T-helper 2 cell treated with Interferon-gamma antibody and Interleukin-4, amounts not matched to agents 100 ng/mL and 5 ng/mL, for 36 hours (primary cell): Measurements from ENCODE around the gene CADPS. TPM values are rescaled to one million over a fixed set of nuclear protein-coding genes. Genes with fewer than 3 reads are reported as not detected.

ENCODE experiments used
- intact Hi-C: fragments of 100-400 bp; cut with micrococcal nuclease; formaldehyde crosslinking; loops from one replicate; pipeline ENCODE4 v1.15.1; 2023
- total RNA-seq: library from RNA; stranded (reverse); gene quantifications from 2 replicates; pipeline ENCODE4 v1.2.3, GENCODE V29; 2022

CADPS gene
- total RNA-seq, 1 donor from 2014 or later: not detected

- intact Hi-C loops: no loop called here
Measured at GRCh38 chr3:62562596-62562995, 312.6 kb downstream of the CADPS start.

DNA sequence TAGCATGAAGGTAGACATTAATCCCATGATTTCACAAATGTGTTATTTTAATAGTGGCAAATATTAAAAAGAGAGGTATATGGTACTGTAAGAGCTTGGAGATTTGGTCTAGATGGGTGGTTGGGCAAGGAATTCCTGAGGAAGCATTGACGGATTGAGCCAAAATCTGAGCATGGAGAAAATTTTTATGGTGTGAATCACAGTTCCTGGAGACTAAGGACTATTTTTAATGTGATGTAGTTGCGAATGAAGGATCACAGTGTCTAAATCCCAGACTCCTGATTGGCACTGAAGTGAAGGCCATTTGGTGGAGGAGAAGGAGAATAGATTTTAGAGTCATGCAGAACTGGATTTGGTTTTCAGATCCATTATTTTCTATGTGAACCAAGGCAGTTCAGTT is 313.2 kb downstream of the CADPS start:
- intact Hi-C loops: no loop called here

DNA sequence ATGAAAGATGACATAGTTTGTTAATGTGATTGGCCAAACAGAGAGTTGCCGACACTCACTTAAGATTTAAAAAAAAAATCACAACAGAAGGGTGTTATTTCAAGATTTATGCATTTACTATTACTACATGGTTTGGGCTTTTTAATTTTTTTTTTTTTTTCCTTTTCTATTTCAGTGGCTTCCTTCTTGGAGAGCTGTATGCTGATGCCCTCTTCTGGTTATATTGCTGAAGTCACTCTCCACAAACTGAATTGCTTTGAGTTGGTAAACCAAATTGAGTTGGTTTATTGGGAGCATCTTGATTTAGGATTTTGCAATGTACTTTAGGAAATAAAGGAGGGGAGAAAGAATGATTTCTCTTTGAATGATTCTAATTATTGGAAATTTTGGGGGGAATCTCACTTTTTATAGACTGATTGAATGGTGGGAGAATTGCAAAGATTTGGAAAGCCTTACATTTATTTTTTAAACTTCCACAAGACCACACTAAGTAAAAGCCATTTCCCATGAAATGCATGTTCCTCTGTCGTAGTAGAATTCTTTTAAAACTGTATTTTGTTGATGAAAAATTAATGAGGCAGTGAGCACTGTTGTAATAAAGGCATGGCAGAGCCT is 315.3 kb downstream of the CADPS start:
- intact Hi-C loops: loop anchor here (5.0 kb wide), 1 partner anchor 358 kb away; no protein-coding TSS in a partner anchor

DNA sequence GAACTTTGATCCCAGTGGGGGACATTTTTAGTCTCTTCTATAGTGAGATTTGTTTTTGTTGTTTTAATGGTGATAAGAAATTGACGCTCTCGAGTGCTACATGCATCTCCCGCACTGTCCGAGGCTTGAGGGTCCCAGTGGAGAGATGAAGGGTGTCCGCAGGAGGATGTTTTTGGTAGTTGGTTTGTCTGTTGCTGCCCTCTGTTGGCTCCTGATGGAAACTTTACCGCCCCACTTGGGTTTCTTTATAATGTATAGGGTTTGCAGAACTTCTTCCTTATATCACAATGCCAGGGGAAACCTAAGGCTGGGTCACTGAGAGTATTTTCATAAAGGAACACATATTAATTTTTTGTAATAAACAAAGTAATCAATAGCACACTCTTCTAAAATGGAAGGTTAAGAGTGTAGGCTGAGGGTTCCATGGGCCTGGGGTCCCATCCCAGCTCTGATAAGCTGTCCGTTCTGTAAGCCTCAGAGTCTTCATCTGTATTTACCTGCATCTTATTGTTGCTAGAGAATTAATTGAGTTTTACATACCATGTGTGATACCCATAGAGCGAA is 316.6 kb downstream of the CADPS start:
- intact Hi-C loops: loop anchor here (1.0 to 5.0 kb wide), 2 partner anchors 226 to 356 kb away; no protein-coding TSS in a partner anchor

- intact Hi-C loops: loop anchor here (1.0 to 5.0 kb wide), 2 partner anchors 226 to 356 kb away; no protein-coding TSS in a partner anchor
Measured at GRCh38 chr3:62557983-62558382, 317.2 kb downstream of the CADPS start.

DNA sequence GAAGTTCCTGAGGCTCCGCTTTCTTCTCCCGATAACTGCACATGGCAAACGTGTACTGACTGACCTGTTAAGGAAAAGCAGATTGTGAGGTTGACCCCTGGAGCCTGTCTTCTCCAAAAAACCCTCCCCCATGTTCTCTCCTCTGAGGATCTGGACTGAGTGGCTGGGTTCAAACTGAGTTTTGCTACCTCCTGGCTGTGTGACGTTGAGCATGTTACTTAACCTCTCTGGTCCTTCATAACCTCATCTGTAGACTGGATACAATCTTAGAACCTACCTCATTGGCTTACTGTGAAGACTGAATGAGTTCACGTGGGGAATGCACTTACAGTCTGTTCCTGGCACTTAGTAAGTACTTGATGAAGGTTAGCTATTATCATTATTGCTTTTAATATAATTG is 317.8 kb downstream of the CADPS start:
- intact Hi-C loops: loop anchor here (5.0 kb wide), 1 partner anchor 355 kb away; no protein-coding TSS in a partner anchor

- intact Hi-C loops: loop anchor here (5.0 kb wide), 1 partner anchor 354 kb away; no protein-coding TSS in a partner anchor
Measured at GRCh38 chr3:62556121-62556815, 318.9 kb downstream of the CADPS start.

DNA sequence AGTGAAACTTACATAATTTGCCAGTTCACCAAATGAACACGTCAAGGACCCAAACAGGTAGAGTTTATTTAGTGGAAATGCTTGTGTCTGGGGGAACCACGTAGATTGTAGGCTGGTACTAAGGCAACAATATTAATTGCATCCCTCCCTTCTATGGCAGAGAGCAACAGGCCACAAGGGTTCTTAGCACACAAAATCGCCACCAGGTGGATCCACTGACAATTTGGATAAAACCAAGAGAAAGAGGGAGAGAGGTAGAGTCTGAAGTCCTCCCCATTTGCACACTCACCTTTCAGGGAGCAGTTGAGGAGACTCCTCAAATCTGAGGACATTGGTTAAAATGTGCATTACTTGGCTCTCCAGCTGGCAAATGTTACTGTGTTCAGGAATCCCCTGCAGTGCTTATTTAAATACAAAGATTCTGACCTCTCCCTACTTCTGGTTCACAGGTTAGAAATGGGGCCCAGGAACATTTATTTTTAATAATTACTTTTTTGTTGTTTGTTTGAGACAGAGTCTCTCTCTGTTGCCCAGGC is 320.9 kb downstream of the CADPS start:
- intact Hi-C loops: no loop called here

GRCh38 chr3:62553811-62554210 is 321.4 kb downstream of the CADPS start:
- intact Hi-C loops: no loop called here

DNA sequence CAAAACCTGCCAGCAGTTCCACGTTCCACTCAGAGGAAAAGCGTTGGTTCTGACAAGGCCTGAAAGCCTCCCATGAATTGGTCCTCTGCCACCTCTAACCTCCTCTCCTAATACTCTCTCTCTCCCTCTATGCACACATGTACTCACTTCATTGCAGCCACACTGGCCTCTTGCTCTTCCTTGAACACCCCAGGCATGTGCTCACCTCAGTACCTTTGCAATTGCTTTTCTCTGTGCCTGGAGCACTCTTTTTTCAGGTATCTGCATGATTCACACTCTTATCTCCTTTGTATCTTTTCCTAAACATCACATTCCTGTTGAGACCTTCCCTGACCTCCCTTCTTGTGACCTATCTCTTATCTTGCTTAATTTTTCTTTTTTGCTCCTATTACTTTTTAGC is 323.7 kb downstream of the CADPS start:
- intact Hi-C loops: no loop called here

- intact Hi-C loops: no loop called here
Measured at GRCh38 chr3:62550439-62550838, 324.8 kb downstream of the CADPS start.

DNA sequence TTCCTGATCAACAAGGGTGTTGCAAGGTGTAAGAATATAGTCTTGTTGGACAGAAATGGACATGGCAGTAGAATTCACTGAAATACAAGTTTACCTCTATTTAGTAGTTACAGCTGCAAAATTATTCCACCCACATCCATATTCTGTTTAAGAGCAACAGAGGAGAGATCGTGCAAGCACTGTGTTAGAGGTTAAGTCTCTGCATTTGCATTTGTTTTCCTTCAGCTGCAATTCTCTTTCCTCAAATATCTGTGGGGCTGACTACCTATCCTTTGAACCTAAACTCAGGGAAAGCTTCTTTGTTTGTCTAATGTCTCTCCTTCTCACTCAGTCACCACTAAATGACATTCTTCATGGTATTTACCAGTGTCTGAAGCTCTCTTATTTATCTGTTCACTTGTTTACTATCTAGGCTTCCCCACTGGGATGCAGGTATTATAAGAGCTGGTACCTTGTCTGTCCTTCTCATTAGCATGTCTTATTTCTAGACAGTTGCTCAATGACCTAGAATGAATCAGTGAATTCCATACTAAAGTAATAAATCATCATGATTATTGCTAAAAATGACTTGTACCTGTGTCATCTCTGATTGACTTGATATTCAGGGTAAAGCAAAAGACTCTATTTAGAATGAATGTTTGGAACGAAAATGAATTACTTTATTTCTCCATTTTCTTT is 326.5 kb downstream of the CADPS start:
- intact Hi-C loops: no loop called here

GRCh38 chr3:62546266-62546665 is 328.9 kb downstream of the CADPS start:
- intact Hi-C loops: no loop called here

GRCh38 chr3:62542185-62542584 is 333.0 kb downstream of the CADPS start:
- intact Hi-C loops: no loop called here

DNA sequence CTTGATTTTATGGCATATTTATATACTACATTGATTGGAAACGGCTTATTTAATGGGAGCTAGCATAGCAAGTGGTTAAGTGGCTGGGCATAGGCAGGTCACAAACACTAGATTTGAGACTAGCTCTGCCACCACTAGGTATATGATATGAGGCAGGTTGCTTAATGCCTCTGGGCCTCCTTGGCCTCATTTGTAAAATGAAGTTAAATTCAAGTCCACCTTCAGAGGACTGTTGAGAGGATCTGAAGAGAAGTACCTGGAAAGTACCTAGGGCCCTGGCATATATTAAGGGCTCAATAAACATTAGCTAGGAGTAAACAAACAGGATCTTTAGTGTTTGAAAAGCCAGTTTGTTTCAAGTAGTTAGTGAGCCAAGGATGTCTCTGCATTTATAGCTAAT is 335.5 kb downstream of the CADPS start:
- intact Hi-C loops: no loop called here

DNA sequence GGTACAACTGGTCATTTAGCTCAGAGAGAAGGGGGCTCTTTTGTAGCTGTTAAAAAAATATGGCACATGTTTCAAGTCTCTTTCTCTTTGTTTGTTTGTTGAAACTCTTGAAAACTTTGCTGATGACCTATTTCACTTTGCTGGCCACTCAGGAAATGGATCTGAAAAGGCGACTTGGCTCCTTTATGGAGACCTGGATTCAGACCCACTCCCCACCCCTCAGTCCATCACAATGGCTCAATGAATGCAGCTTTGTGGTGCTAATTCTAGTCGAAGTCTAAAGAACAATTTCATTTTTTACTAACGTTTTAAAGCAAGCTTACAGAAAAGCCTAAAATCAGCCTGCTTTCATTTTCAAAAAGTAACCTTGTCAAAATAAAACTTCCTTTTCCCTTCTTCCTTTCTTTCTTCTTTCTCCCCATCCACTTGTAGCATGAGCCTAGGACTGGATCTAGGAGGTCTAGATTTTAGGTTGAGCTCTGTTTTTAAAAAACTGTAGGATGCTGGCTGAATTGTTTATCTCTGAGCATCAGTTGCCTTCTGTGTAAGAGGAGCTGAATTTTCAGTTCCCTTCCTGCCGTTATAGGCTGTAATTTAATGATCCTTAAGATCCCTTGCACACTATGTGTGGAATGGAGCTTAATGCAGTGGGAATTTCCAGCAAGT is 336.4 kb downstream of the CADPS start:
- intact Hi-C loops: no loop called here

- intact Hi-C loops: no loop called here
Measured at GRCh38 chr3:62534326-62534725, 340.9 kb downstream of the CADPS start.

GRCh38 chr3:62532796-62533195 is 342.4 kb downstream of the CADPS start:
- intact Hi-C loops: no loop called here

DNA sequence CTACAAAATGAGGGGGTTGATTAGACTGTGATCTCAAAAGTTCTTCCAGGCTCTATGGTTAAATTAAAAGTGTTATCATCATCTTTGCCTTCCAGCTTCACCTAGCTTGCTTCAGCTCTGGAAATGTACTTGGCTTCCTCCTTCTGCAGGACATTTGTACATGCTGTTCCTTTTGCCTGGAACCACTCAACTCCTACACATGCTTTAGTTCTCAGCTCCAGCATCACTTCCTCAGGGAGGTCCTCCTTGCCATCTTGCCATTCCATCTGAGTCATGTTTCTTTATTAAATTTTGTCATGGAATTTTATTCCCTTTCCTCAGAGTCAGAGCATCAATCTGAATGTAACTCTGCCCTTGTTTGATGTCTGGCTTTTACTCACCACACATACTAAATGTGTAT is 343.2 kb downstream of the CADPS start:
- intact Hi-C loops: no loop called here

GRCh38 chr3:62531493-62531892 is 343.7 kb downstream of the CADPS start:
- intact Hi-C loops: no loop called here

GRCh38 chr3:62529230-62529629 is 346.0 kb downstream of the CADPS start:
- intact Hi-C loops: no loop called here
